Measurements from ENCODE around the gene TSPAN15. TPM values are rescaled to one million over a fixed set of nuclear protein-coding genes. Genes with fewer than 3 reads are reported as not detected.

TSPAN15 gene
- total RNA-seq, 2 experiments from 2014 or later: 0.58 to 1.2 TPM

DNA sequence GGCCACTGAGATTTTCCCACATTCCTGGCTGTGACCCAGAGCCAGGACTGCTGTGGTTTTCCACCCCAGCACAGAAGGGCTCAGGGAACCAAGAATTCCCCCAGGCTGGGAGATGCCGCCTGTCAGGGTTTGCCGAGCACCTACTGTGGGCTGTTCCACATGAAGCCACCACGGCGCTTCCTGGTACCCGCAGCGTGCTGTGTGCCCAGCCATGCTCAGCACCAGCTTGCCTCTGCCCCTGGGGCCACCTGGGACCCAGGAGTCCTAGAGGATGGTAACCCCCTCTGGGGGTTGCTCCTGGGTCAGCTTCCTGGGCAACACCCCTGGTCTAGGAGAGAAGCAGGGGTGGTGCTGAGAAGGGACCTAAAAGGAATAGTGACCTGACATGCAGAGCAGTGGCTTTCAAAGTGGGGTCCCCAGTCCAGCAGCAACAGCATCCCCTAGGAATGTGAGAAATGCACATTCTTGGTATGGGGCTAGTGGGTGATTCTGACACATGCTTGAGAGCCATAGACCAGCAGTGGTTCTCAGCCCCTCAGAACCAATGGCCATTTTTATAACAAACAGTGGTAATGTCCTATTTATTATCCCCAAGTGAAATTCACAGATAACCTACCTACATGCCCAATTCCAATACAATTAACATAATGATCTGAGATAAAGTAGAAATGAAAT lies 53.4 kb downstream of the TSPAN15 start:
- Mint-ChIP-seq H3K4me1 (ENCODE audit: low read depth) (peaks cover 10% of the 10 kb centered on the region), H3K36me3 (ENCODE audit: low read depth) (no peaks in the 10 kb centered on the region), H3K27me3 (no peaks in the 10 kb centered on the region), H3K4me3 (no peak overlapping the region), H3K9me3 (no peaks in the 10 kb centered on the region), H3K27ac (no peak overlapping the region)
- intact Hi-C loops (cut with micrococcal nuclease): loop anchor here (5.0 kb wide), 4 partner anchors 47 to 267 kb away; no protein-coding TSS in a partner anchor
- no peak for TF ChIP-seq CTCF (IDR thresholded peaks at IDR 0.05)
- ATAC-seq: no peak
- no peak for DNase-seq
- POLR2A ChIA-PET: interaction anchor here (0.6 kb wide), 1 partner anchor 188 kb away, joined by 3 read pairs; no protein-coding TSS in a partner anchor
- CTCF ChIA-PET: interaction anchor here (0.7 to 20.0 kb wide), 4 partner anchors 11 to 136 kb away, joined by 3 to 397 read pairs (median 10); no protein-coding TSS in a partner anchor

- DNase-seq (no peak), ATAC-seq (no peak)
Observed at GRCh38 chr10:69505636-69506318, 54.5 kb downstream of the TSPAN15 start.

DNA sequence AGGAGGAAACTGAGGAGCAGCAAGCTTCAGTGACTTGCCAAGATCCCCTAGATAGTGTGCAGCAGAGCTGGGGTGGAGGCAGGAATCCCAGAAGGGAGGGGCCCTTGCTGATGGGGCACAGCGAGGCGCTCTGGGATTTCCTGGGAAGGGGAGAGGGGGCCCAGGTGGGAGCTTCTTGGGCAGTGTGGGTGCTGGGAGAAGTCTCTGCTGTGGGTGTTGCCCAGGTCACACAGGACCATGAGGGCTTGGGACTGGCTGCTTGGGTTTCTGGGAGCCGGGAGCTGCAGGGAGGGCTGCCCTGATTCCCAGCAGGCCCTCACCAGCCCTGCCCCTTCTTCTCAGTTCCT lies 55.2 kb downstream of the TSPAN15 start:
- POLR2A ChIA-PET: interaction anchor here (0.6 to 1.6 kb wide), 4 partner anchors 14 to 391 kb away, joined by 3 read pairs; no protein-coding TSS in a partner anchor
- intact Hi-C loops (cut with micrococcal nuclease): loop anchor here (5.0 kb wide), 4 partner anchors 49 to 269 kb away; no protein-coding TSS in a partner anchor

More at GRCh38 chr10:69505636-69506318, 54.5 kb downstream of the TSPAN15 start:
- no peak overlapping the region for H3K4me3 Mint-ChIP-seq
- no peaks in the 10 kb centered on the region for H3K9me3 Mint-ChIP-seq
- no peaks in the 10 kb centered on the region for H3K36me3 Mint-ChIP-seq (ENCODE audit: low read depth)
- CTCF ChIA-PET: interaction anchor here (0.8 to 20.0 kb wide), 7 partner anchors 10 to 135 kb away, joined by 3 to 397 read pairs (median 6); no protein-coding TSS in a partner anchor
- intact Hi-C loops (cut with micrococcal nuclease): loop anchor here (5.0 kb wide), 4 partner anchors 48 to 268 kb away; no protein-coding TSS in a partner anchor
- peaks cover 10% of the 10 kb centered on the region for H3K4me1 Mint-ChIP-seq (ENCODE audit: low read depth)
- no peak for TF ChIP-seq CTCF (IDR thresholded peaks at IDR 0.05)
- no peak overlapping the region for H3K27ac Mint-ChIP-seq
- H3K27me3 Mint-ChIP-seq: peaks cover 1% of the 10 kb centered on the region
- POLR2A ChIA-PET: interaction anchor here (1.1 to 1.6 kb wide), 2 partner anchors 13 to 187 kb away, joined by 3 read pairs; no protein-coding TSS in a partner anchor

GRCh38 chr10:69506834-69507713 lies 55.8 kb downstream of the TSPAN15 start:
- ChIA-PET POLR2A (interaction anchor here (0.6 to 1.6 kb wide), 8 partner anchors 9 to 391 kb away, joined by 3 to 4 read pairs (median 3); no protein-coding TSS in a partner anchor), CTCF (interaction anchor here (0.6 to 20.0 kb wide), 21 partner anchors 8 to 385 kb away, joined by 3 to 397 read pairs (median 4); partner anchors contain the start of gene TSPAN15)
- DNase-seq (peak; percentile 10), ATAC-seq (peak; percentile 15)
- no peaks in the 10 kb centered on the region for H3K9me3 Mint-ChIP-seq
- peak overlapping the region; percentile 26 for H3K4me3 Mint-ChIP-seq
- no peaks in the 10 kb centered on the region for H3K36me3 Mint-ChIP-seq (ENCODE audit: low read depth)
- TF ChIP-seq CTCF (IDR thresholded peaks at IDR 0.05): no peak
- peak overlapping the region; percentile 78 for H3K27ac Mint-ChIP-seq
- peaks cover 10% of the 10 kb centered on the region for H3K4me1 Mint-ChIP-seq (ENCODE audit: low read depth)
- H3K27me3 Mint-ChIP-seq: peaks cover 1% of the 10 kb centered on the region
- intact Hi-C loops (cut with micrococcal nuclease): loop anchor here (5.0 kb wide), 4 partner anchors 50 to 270 kb away; no protein-coding TSS in a partner anchor

More for the DNA sequence above, 55.2 kb downstream of the TSPAN15 start:
- no peak overlapping the region for H3K4me3 Mint-ChIP-seq
- no peaks in the 10 kb centered on the region for H3K9me3 Mint-ChIP-seq
- no peak for TF ChIP-seq CTCF (IDR thresholded peaks at IDR 0.05)
- ATAC-seq: no peak
- DNase-seq: no peak
- H3K36me3 Mint-ChIP-seq (ENCODE audit: low read depth): no peaks in the 10 kb centered on the region
- H3K4me1 Mint-ChIP-seq (ENCODE audit: low read depth): peaks cover 10% of the 10 kb centered on the region
- no peak overlapping the region for H3K27ac Mint-ChIP-seq
- H3K27me3 Mint-ChIP-seq: peaks cover 1% of the 10 kb centered on the region
- CTCF ChIA-PET: interaction anchor here (0.8 to 20.0 kb wide), 9 partner anchors 9 to 134 kb away, joined by 3 to 397 read pairs (median 6); no protein-coding TSS in a partner anchor
